ENCODE measurements around the gene SUN5.
"Not testable (repeated sequence)": the region's sequence is repeated elsewhere in the genome, so short reads cannot be mapped to it uniquely, and the experiment has no call there.

The SUN5 gene

GRCh38 chr20:32975121-32975520 lies 29.1 kb downstream of the SUN5 start:
- DNase-seq: not testable (repeated sequence)

GRCh38 chr20:32974204-32975064 lies 29.8 kb downstream of the SUN5 start:
- DNase-seq: not testable (repeated sequence)

DNA sequence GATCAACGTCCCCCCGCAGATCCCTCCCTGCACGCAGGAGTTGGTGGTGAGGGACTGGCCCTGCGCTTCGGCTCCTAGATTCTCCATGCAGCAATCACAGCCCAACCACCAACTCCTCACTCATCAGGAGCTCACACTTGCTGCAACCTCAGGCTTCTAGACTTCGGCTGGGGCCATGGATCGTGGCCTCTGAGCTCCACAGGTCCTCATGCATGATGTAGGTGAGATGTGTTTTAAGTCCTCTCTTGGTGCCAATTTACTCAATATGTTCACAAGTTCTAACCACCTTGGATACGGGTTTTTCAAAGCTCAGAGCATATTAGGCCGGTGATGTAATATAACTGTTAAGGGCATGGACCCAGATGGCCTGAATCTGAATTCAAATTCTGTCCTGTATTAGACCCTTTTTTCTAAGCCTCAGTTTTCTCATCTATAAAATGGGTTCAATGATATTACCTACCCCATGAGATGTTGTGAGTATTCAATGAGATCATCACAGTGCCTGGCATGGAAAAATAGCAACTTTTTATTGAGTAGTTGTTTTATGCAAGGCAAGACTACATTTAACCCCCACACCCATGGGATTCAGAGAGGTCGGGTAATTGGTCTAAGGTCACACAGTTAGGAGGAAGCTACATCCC lies 31.0 kb downstream of the SUN5 start:
- no peak for DNase-seq

- DNase-seq: peak; percentile 95
Observed at GRCh38 chr20:32972181-32973076, 31.8 kb downstream of the SUN5 start.

GRCh38 chr20:32971703-32972161 lies 32.5 kb downstream of the SUN5 start:
- DNase-seq: peak; percentile 48

GRCh38 chr20:32970973-32971300 lies 33.3 kb downstream of the SUN5 start:
- no peak for DNase-seq

DNA sequence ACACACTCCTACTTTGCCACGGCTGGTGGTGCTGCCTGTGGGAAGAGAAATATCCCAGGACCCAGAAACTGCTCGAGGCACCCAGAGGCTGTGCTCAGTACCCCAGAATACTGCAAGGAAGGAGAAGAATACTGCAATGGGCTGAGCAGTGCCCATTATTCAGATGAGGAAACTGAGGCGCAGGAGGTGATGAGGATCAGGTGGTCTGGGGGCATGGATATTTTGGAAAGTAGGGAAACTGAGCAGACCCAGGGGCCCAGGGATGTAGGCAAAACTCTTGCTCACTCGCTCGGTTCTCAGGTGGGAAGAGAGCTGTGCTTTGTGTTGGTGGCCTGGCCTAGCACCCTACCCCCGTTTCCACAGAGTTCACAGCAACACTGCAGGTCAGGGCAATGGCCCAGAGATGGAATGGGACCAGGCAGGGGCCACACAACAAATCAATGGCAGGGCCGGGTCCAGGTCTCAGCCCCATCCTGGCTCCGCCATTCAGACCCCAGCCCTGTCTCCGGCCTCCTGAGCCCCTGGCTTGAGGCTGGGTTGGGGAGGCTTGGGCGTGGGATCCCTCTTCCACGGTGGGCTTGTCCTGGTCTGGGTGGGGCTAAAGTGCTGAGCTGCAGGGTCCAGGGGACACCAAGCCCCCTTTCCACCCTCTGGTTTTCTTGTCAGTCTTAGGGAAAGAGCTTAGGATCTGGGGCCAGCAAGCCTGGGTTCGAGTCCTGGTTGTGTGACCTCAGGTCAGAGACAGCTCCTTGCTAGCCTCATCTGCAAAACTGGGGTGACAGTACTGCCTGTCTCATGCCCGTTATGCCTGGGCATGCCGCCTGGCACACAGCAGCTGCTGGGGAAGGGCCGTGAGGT lies 33.9 kb downstream of the SUN5 start:
- DNase-seq: no peak

DNA sequence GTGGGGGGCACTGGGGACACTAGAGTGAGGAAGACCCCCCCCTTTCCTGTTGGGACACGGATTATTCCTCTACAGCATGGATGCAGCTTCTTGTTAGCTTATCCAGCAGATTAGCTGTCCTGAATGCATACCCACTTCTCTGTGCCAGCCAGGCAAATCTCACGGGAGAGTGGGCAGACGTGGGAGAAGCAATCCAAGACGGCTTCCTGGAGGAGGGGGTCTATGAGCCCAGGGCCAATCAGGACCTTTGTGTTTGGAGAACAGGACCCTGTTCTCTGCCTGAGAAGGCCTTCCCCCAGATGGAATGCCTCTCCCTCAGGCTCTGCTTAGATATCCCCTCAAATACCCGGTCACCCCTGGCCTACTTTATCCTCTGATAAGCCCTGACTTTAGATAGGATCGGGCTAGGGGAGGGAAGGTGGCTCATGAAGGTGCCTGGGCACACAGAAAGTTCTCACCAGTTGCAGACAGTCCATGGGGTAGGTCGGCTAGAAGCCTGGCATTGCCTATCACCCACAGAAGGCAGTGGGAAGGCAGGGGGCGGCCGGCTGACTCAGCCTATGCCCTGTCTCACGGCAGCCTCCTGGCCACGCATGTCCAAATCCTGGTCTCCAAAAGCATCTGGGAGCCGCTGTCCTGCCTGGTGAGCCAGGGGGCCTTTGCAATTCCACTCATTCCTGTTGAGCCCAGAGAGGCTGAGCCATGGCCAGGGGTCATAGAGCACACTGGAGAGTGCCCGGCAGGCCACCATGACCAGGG lies 34.7 kb downstream of the SUN5 start:
- DNase-seq: no peak

GRCh38 chr20:32968478-32969241 lies 35.6 kb downstream of the SUN5 start:
- no peak for DNase-seq

GRCh38 chr20:32967961-32968457 lies 36.2 kb downstream of the SUN5 start:
- no peak for DNase-seq

DNA sequence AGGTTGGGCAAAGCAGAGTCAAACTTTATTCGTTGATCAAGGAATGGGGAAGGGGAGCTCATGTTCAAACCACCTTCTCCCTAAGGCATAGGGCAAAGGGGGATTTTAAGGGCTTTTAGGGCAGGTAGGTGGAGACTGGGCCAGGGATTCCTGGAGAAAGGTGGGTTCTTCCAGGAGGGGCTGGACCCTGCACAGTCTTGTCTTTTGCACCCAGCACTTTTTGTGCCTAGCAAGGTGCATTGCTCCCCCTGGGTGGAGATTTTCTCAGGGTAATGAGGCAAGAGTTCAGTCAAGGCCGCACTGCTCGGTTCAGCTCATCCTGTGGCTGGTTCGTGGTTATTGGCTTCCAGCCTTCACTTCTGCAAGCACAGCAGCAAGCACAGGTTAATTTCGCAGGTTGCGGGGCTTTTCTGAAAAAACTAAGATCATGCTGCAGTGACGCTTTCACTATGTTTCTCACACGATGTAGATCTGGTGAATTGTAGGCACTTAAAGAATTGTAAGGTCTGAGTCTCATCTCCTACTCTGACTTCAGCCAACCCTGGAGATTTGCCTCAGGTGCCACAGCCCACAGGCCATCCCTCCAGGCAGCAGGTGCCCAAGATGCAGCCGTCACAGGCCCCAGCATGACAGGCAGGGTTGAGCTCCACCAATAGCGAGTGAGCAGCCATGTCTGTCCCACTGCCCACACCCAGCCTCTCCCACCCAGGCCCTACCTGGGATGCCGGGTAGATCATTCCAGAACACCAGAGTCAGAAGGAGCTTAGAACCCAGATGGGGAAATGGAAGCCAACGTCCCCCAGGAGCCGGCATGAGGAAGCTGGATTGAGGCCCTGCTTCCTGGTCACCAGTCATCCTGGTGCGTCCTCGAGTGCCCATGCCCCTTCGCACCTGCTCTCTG lies 37.1 kb downstream of the SUN5 start:
- DNase-seq: no peak

DNA sequence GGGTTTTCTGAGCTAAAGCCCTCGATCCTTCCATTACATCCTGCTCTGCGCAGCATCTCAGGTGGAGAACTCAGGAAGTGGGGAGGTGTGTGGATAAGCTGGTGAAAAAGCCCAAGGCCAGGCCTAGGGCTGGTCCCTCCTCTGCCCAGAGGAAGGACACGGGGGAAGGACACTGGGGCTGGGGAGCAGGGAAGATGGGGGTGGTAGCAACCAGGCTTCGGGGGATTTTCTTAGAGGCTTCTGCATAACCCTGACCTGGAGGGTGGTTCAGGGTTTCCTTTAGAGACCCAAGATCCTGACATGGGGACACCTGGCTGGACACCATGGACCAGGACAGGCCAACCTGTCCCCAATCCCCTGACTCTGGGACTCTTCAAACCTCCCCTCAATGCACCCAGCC lies 37.9 kb downstream of the SUN5 start:
- DNase-seq: no peak

DNA sequence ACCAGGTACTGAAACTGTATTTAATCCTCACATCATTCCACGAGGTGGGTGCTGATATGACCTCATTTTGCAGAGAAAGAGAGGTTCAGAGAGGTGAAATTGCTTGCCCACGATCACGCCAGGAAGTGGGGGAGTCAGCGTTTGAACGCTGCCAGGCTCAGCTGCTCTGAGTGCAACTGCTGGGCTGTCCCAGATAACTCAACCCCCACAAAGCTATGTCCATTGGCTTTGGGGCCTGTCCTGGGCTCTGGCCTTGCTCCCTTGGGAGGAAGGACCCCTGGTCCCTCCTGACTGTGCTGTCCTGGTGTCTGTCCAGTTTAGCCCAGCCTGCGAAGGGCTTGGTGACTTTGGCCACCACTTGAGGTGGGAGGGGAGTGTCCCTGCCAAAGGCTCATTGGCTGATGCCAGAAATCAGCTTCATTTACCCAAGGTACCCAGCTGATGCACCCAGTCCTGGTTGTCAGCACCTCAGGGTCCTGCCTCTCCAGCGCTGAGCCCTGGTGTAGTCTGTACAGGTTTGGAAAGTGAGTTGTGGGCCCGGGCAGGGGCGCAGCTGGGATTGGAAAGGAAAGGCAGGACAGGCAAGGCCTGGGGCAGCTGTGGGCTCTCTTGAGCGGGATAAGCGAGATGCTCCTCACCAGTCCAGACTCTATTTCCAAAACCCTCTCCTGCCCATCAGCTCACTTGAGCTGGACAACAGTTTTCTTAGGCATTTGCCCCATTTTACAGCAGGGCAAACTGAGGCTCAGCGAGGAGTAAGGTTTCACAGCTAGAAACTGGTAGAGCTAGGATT lies 38.5 kb downstream of the SUN5 start:
- DNase-seq: no peak

- DNase-seq: no peak
Observed at GRCh38 chr20:32965115-32965514, 39.1 kb downstream of the SUN5 start.

DNA sequence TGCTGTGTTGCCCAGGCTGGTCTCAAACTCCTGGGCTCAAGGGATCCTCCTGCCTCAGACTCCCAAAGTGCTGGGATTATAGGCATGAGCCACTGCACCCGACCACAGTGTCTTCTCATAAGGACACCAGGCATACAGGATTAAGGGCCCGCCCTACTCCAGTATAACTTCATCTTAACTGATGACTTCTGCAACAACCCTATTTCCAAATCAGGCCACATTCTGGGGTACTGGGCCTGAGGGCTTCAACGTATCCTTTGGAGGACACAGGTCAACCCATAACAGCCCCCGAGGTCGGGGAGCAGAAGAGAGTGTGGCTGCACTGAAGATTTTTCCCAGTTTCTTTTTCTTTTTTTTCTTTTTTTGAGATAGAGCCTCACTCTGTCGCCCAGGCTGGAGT lies 39.7 kb downstream of the SUN5 start:
- DNase-seq: no peak

GRCh38 chr20:32963176-32963575 lies 41.1 kb downstream of the SUN5 start:
- no peak for DNase-seq

DNA sequence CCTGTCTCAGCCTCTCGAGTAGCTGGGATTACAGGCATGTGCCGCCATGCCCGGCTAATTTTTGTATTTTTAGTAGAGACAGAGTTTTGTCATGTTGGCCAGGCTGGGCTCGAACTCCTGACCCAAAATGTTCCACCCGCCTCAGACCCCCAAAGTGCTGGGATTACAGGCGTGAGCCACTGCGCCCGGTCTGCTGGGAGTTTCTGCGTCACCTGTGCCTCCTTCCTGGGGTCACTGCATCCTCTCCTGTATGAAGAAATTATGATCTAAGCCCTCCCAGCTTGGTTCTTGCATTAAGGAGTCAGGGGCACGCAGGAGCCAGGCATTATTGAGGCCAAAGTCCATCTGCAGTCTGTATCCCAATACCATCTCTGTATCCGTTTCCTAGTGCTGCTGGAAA lies 41.6 kb downstream of the SUN5 start:
- not testable (repeated sequence) for DNase-seq

DNA sequence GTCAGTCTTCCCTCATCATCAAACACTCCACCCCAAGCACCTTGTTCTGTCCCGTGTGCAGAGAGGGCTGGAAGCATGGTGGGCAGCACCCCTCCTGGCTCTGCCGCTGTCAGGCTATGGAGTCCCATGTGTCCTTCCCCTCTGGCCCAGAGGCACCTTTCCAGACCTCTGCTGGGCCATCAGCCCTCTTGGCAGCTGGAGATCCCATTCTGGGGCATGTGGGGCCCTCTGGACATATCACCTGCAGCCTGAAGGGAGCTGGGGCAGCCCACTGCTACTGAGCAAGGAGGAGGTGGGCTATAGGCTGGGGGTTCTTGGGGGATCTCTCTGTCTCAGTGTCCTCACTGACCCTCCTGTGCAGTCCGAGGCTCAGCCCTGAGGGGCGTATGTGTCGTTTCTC lies 42.2 kb downstream of the SUN5 start:
- no peak for DNase-seq
